Activated naive CD4-positive, alpha-beta T cell treated with anti-CD3 and anti-CD28 coated beads, Interleukin-2, amount 50 U/mL, for 24 hours (primary cell): ENCODE results near the gene B3GNT3.

Experiments
- H3K27ac Mint-ChIP-seq: one replicate; pipeline ENCODE4 v1.8.0; 2021; ENCODE audit warnings: mild to moderate bottlenecking, mixed read lengths
- H3K27me3 Mint-ChIP-seq: one replicate; pipeline ENCODE4 v1.8.0; 2021; ENCODE audit warnings: mixed read lengths
- H3K36me3 Mint-ChIP-seq: one replicate; pipeline ENCODE4 v1.8.0; 2021; ENCODE audit warnings: mixed read lengths
- H3K4me1 Mint-ChIP-seq: one replicate; pipeline ENCODE4 v1.8.0; 2021; ENCODE audit warnings: mixed read lengths
- H3K4me3 Mint-ChIP-seq: one replicate; pipeline ENCODE4 v1.8.0; 2021; ENCODE audit warnings: mild to moderate bottlenecking, mixed read lengths
- H3K9me3 Mint-ChIP-seq: one replicate; pipeline ENCODE4 v1.8.0; 2021; ENCODE audit warnings: mixed read lengths

B3GNT3 gene, protein sequence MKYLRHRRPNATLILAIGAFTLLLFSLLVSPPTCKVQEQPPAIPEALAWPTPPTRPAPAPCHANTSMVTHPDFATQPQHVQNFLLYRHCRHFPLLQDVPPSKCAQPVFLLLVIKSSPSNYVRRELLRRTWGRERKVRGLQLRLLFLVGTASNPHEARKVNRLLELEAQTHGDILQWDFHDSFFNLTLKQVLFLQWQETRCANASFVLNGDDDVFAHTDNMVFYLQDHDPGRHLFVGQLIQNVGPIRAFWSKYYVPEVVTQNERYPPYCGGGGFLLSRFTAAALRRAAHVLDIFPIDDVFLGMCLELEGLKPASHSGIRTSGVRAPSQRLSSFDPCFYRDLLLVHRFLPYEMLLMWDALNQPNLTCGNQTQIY

DNA sequence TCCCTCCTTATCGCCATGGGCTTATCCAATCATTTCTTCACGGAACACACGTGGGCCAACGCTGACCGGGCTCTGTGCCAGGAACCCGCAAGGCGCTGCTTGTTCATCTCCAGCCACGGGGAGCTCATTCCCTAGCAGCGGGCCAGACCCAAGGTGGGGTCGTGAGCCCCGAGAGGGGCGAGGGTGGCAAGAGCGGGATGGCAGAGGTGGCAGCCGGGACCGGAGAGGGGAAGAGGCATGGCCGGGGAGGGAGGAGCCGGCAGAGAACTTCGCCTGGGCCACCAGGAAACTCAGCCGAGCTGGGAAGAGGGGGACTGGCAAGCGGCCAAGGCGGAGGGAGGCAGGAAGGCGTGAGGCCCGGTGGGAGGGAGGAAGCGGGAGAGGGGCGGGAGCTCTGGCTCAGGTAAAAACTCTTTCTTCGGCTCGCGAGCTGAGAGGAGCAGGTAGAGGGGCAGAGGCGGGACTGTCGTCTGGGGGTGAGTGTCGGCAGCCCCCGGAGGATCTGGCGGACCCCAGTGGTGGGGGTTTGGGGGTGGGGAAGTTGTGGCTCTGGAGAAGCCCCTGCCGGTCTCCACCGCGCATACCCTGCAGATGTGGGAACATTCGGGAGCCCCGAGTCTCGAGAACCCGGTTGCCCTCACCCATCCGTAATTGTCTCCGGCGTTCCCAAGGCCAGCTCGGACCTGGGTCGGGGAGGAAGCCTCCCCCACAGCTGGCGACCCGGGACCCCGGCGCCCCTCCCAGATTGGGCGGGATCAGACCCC lies at the start of gene B3GNT3:
Gene B3GNT3, plus strand, starts transcription at position 408 of the 764 bp plus-strand sequence. CDS start 12,670 bp downstream, outside the sequence.
- H3K4me1 Mint-ChIP-seq = peaks cover 64% of the 10 kb centered on the region

GRCh38 chr19:17747205-17748098 lies 47.5 kb upstream of the B3GNT3 start:
- Mint-ChIP-seq H3K4me3 (peak overlapping the region; percentile 69), H3K36me3 (no peaks in the 10 kb centered on the region), H3K9me3 (no peaks in the 10 kb centered on the region), H3K4me1 (peaks cover 48% of the 10 kb centered on the region), H3K27ac (peak overlapping the region; percentile 51), H3K27me3 (no peaks in the 10 kb centered on the region)

More for the DNA sequence above, at the start of gene B3GNT3:
- Mint-ChIP-seq H3K9me3 (no peaks in the 10 kb centered on the region), H3K36me3 (no peaks in the 10 kb centered on the region), H3K27ac (peak within 1 kb of the TSS; percentile 41), H3K4me3 (peak within 1 kb of the TSS; percentile 64), H3K27me3 (no peaks in the 10 kb centered on the region)

DNA sequence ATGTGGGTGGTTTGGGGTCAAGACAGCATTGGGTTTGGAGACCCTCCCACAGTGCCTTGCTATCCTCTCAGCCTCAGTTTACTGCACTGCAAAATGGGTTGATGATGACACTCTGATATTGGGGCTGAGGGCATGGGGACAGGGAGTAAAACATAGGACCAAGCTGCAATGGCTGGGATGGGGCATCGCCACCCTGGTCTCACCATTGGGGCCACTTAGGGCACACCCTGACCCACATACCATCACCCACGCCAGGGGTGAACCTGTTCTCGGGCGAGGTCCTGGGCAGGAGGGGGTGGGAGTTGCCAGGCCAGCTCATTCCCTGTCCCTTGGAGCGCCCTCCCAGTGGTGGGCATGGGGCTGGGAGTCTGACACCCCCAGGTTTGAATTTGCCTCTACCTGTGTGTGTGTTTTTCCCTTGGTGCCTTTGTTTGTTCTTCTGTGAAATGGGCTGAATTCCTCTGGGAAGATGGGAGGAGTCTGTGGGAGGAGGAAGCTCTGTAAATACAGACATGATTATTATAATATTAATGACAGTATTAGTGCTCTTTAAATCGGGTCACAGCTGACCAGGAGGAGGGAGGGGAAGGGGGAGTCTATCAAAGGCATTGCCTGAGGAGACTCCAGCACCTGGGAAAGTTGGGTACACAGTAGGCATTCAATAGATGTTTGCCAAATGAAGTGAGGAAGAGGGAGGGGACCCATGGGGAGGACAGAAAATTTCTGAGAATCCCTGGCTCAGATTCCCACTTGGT lies 45.9 kb upstream of the B3GNT3 start:
- Mint-ChIP-seq H3K36me3 (no peaks in the 10 kb centered on the region), H3K4me3 (peak overlapping the region; percentile 69), H3K4me1 (peaks cover 48% of the 10 kb centered on the region), H3K27me3 (no peaks in the 10 kb centered on the region), H3K27ac (peak overlapping the region; percentile 74), H3K9me3 (no peaks in the 10 kb centered on the region)

GRCh38 chr19:17749912-17750317 lies 45.0 kb upstream of the B3GNT3 start:
- Mint-ChIP-seq H3K4me1 (peaks cover 51% of the 10 kb centered on the region), H3K27ac (peak overlapping the region; percentile 74), H3K9me3 (no peaks in the 10 kb centered on the region), H3K36me3 (peaks cover 2% of the 10 kb centered on the region), H3K4me3 (peak overlapping the region; percentile 69), H3K27me3 (no peaks in the 10 kb centered on the region)

- peak within 1 kb of the TSS; percentile 95 for H3K4me3 Mint-ChIP-seq
- peak within 1 kb of the TSS; percentile 97 for H3K27ac Mint-ChIP-seq
- H3K9me3 Mint-ChIP-seq = no peaks in the 10 kb centered on the region
- H3K36me3 Mint-ChIP-seq = peaks cover 7% of the 10 kb centered on the region
- H3K4me1 Mint-ChIP-seq = peaks cover 61% of the 10 kb centered on the region
- H3K27me3 Mint-ChIP-seq = no peaks in the 10 kb centered on the region
These were observed 43.6 kb upstream of the B3GNT3 start, which contains the start of gene FCHO1 for GRCh38 chr19:17751103-17751911. Gene FCHO1 (plus strand): TSS chr19:17751477. CDS start chr19:17755165, 3,688 bp downstream.

DNA sequence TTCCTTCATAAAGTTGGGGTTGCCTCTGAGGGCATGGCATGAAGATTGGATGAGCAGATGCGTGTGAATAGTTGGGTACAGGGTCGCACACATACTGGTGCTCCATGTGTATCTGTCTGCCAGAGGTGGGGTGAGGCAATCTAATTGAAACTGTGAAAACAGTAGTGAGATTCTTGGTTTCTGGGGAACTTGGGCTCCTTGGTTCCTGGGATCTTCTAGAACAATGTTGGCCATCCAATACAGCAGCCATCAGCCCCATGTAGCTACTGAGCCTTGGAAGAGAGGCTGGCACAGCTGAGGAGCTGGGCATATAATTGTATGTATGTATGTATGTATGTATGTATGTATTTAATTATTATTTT lies 43.0 kb upstream of the B3GNT3 start:
- Mint-ChIP-seq H3K4me3 (peak overlapping the region; percentile 95), H3K4me1 (peaks cover 61% of the 10 kb centered on the region), H3K27ac (peak overlapping the region; percentile 97), H3K9me3 (no peaks in the 10 kb centered on the region), H3K36me3 (peaks cover 7% of the 10 kb centered on the region), H3K27me3 (no peaks in the 10 kb centered on the region)

GRCh38 chr19:17752865-17753639 lies 41.9 kb upstream of the B3GNT3 start:
- Mint-ChIP-seq H3K27ac (no peak overlapping the region), H3K36me3 (peaks cover 7% of the 10 kb centered on the region), H3K27me3 (no peaks in the 10 kb centered on the region), H3K4me3 (no peak overlapping the region), H3K4me1 (peaks cover 58% of the 10 kb centered on the region), H3K9me3 (no peaks in the 10 kb centered on the region)

GRCh38 chr19:17753976-17754375 lies 41.0 kb upstream of the B3GNT3 start:
- Mint-ChIP-seq H3K4me1 (peaks cover 52% of the 10 kb centered on the region), H3K27ac (no peak overlapping the region), H3K9me3 (no peaks in the 10 kb centered on the region), H3K4me3 (no peak overlapping the region), H3K36me3 (peaks cover 7% of the 10 kb centered on the region), H3K27me3 (no peaks in the 10 kb centered on the region)

DNA sequence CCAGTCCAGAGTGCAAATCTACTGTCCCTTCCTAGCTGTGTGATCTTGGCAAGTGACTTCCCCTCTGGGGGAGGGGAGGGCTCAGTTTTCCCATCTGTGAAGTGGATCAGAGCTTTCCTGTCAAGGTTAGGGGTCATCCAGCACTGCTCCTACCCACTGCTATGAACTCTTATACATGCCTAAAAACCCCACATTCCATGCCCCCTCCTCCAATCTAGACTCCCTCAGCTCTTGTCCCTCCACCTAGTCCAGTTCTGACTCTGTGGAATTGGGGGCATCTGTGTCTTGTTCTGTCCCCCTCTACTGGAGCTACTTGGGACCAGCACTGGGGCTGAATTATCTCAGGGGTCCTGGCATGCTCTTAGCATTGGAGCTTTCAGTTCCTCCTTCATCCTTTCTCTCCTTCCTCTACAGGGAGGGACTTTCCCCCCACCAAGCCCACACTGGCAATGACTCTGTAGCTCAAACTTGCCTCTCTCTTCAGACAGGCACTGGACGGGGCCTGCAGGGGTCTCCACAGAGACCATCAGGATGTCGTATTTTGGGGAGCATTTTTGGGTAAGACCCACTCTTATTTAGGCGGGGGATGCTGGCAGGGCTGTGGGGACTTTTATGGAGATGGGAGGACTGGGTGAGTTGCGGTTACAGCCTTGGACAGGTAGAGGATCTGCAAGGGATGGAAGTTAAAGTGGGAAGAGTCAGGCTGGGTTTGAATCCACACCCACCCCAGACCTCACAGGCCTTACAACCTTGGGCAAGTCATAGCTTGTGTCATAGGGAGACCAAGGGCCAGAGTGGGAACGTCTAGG lies 40.1 kb upstream of the B3GNT3 start:
- Mint-ChIP-seq H3K4me1 (peaks cover 44% of the 10 kb centered on the region), H3K27ac (peak overlapping the region; percentile 52), H3K27me3 (no peaks in the 10 kb centered on the region), H3K4me3 (peak overlapping the region; percentile 1), H3K9me3 (no peaks in the 10 kb centered on the region), H3K36me3 (peaks cover 7% of the 10 kb centered on the region)

- Mint-ChIP-seq H3K27ac (no peak overlapping the region), H3K4me1 (peaks cover 37% of the 10 kb centered on the region), H3K27me3 (no peaks in the 10 kb centered on the region), H3K9me3 (no peaks in the 10 kb centered on the region), H3K36me3 (peaks cover 9% of the 10 kb centered on the region), H3K4me3 (no peak overlapping the region)
These were observed 39.5 kb upstream of the B3GNT3 start for GRCh38 chr19:17755443-17755890.

GRCh38 chr19:17755977-17756670 lies 38.8 kb upstream of the B3GNT3 start:
- peaks cover 9% of the 10 kb centered on the region for H3K36me3 Mint-ChIP-seq
- H3K4me1 Mint-ChIP-seq = peaks cover 33% of the 10 kb centered on the region
- H3K27ac Mint-ChIP-seq = no peak overlapping the region
- H3K27me3 Mint-ChIP-seq = no peaks in the 10 kb centered on the region
- H3K4me3 Mint-ChIP-seq = no peak overlapping the region
- H3K9me3 Mint-ChIP-seq = no peaks in the 10 kb centered on the region

GRCh38 chr19:17757125-17757524 lies 37.8 kb upstream of the B3GNT3 start:
- Mint-ChIP-seq H3K4me1 (peaks cover 25% of the 10 kb centered on the region), H3K36me3 (peaks cover 9% of the 10 kb centered on the region), H3K4me3 (no peak overlapping the region), H3K27ac (peak overlapping the region; percentile 21), H3K9me3 (no peaks in the 10 kb centered on the region), H3K27me3 (no peaks in the 10 kb centered on the region)
